ENCODE results near the gene KCND1. TPM values are rescaled to one million over a fixed set of nuclear protein-coding genes. Genes with fewer than 3 reads are reported as not detected.
A peak's percentile ranks its signal among the peaks of the same experiment; 100 is the strongest.

The KCND1 gene
- polyA plus RNA-seq, 1 donor (not counting 4 experiments of a cell fraction or from before 2014, with no cell fraction given) = 0.20 TPM

DNA sequence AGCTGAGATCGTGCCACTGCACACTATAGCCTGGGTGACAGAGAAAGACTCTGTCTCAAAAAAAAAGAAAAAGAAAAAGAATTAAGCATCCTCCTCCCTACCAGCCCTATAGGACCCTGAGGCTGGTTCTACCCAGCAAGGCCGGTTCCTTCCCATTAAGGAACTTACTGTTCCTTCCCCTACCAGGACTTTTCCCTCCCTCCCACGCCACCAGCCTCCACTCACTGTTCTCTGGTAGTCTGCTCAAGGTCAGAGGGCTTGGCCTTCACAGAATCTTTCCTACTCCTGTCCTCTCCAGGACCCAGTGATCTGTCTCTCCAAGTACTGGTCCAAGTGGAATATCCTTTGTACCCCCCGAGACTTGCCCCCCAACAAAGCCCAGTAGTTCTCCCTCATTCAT is 29.0 kb upstream of the KCND1 start:
- Histone ChIP-seq H3K4me2 (ENCODE audit: control insufficient read depth, extremely low read depth, insufficient read depth, low read depth, low read length) (peak overlapping the region; percentile 58), H3K4me1 (ENCODE audit: control insufficient read depth, extremely low read depth, insufficient read depth, low read length) (peaks cover 6% of the 10 kb centered on the region), H3K27ac (ENCODE audit: control insufficient read depth, insufficient read depth, low read length) (no peak overlapping the region), H3K9me1 (ENCODE audit: control insufficient read depth, extremely low read depth, insufficient read depth, low read length) (no peaks in the 10 kb centered on the region), H4K20me1 (ENCODE audit: control insufficient read depth, extremely low read depth, insufficient read depth, low read length) (no peaks in the 10 kb centered on the region), H3K79me2 (ENCODE audit: control insufficient read depth, insufficient read depth, low read length) (peaks cover 8% of the 10 kb centered on the region), H3K27me3 (ENCODE audit: control insufficient read depth, extremely low read depth, insufficient read depth, low read length) (no peaks in the 10 kb centered on the region), H3K9me3 (ENCODE audit: control insufficient read depth, low read depth, low read length) (no peaks in the 10 kb centered on the region), H2AFZ (ENCODE audit: control insufficient read depth, low read length) (no peak overlapping the region), H3K9ac (ENCODE audit: control insufficient read depth, extremely low read depth, insufficient read depth, low read length) (no peak overlapping the region), H3K4me3 (ENCODE audit: control insufficient read depth in 2 of 3, extremely low read depth in 1 of 3, insufficient read depth in 2 of 3, low read depth in 1 of 3, low read length in 3 of 3) (no peak overlapping the region), H3K36me3 (ENCODE audit: control insufficient read depth in 2 of 2, extremely low read depth in 1 of 2, insufficient read depth in 2 of 2, low read length in 2 of 2) (peaks cover 8 to 10% of the 10 kb centered on the region in 2 experiments)
- dilution Hi-C loops (cut with MboI; ENCODE audit: extremely low pct_ligation_motif_present, low sequenced_read_pairs) = no loop called here
- FAIRE-seq (no peak), DNase-seq (ENCODE audit: low read depth, low spot score) (no peak)
- TF ChIP-seq EZH2 (IDR thresholded peaks at IDR 0.05; ENCODE audit: low read length) = no peak
- TF ChIP-seq, protein P1, sequence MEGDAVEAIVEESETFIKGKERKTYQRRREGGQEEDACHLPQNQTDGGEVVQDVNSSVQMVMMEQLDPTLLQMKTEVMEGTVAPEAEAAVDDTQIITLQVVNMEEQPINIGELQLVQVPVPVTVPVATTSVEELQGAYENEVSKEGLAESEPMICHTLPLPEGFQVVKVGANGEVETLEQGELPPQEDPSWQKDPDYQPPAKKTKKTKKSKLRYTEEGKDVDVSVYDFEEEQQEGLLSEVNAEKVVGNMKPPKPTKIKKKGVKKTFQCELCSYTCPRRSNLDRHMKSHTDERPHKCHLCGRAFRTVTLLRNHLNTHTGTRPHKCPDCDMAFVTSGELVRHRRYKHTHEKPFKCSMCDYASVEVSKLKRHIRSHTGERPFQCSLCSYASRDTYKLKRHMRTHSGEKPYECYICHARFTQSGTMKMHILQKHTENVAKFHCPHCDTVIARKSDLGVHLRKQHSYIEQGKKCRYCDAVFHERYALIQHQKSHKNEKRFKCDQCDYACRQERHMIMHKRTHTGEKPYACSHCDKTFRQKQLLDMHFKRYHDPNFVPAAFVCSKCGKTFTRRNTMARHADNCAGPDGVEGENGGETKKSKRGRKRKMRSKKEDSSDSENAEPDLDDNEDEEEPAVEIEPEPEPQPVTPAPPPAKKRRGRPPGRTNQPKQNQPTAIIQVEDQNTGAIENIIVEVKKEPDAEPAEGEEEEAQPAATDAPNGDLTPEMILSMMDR (optimal IDR thresholded peaks at IDR 0.05 in 1 of 3, IDR thresholded peaks at IDR 0.05 in 1 of 3, conservative IDR thresholded peaks at IDR 0.05 in 1 of 3; ENCODE audit: extremely low read depth in 1 of 3, insufficient read depth in 2 of 3, low read length in 3 of 3) = no peak

DNA sequence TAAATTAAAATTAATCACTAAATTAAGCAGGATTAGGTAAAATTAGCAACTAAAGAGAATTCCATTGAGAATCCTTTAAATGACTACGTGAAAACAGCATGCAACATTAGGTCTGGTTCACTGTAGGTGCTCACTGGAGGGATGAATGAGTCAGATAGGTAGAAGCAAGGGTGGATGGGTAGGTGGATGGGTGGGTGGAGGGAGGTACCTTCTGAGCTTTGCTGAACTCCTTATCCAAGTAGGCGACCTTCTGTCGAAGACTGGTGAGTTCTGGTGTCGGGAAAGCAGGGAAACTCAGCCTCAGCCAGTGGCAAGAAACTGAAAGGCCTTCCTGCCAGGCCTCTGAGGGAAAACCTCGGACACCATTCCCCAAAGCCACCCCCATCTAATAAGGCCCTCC is 27.4 kb upstream of the KCND1 start:
- peaks cover 8 to 10% of the 10 kb centered on the region in 2 experiments for H3K36me3 ChIP-seq (ENCODE audit: control insufficient read depth in 2 of 2, extremely low read depth in 1 of 2, insufficient read depth in 2 of 2, low read length in 2 of 2)

More for the DNA sequence above, 27.4 kb upstream of the KCND1 start:
- FAIRE-seq = no peak
- Histone ChIP-seq H3K4me3 (ENCODE audit: control insufficient read depth in 2 of 3, extremely low read depth in 1 of 3, insufficient read depth in 2 of 3, low read depth in 1 of 3, low read length in 3 of 3) (no peak overlapping the region), H3K27me3 (ENCODE audit: control insufficient read depth, extremely low read depth, insufficient read depth, low read length) (no peaks in the 10 kb centered on the region), H3K4me2 (ENCODE audit: control insufficient read depth, extremely low read depth, insufficient read depth, low read depth, low read length) (no peak overlapping the region), H3K79me2 (ENCODE audit: control insufficient read depth, insufficient read depth, low read length) (peaks cover 8% of the 10 kb centered on the region), H4K20me1 (ENCODE audit: control insufficient read depth, extremely low read depth, insufficient read depth, low read length) (no peaks in the 10 kb centered on the region), H3K9me1 (ENCODE audit: control insufficient read depth, extremely low read depth, insufficient read depth, low read length) (no peaks in the 10 kb centered on the region), H2AFZ (ENCODE audit: control insufficient read depth, low read length) (no peak overlapping the region), H3K9me3 (ENCODE audit: control insufficient read depth, low read depth, low read length) (no peaks in the 10 kb centered on the region), H3K9ac (ENCODE audit: control insufficient read depth, extremely low read depth, insufficient read depth, low read length) (no peak overlapping the region), H3K4me1 (ENCODE audit: control insufficient read depth, extremely low read depth, insufficient read depth, low read length) (peaks cover 6% of the 10 kb centered on the region), H3K27ac (ENCODE audit: control insufficient read depth, insufficient read depth, low read length) (no peak overlapping the region)
- dilution Hi-C loops (cut with MboI; ENCODE audit: extremely low pct_ligation_motif_present, low sequenced_read_pairs) = no loop called here
- no peak for TF ChIP-seq EZH2 (IDR thresholded peaks at IDR 0.05; ENCODE audit: low read length)
- TF ChIP-seq, protein P1 (optimal IDR thresholded peaks at IDR 0.05 in 1 of 3, IDR thresholded peaks at IDR 0.05 in 1 of 3, conservative IDR thresholded peaks at IDR 0.05 in 1 of 3; ENCODE audit: extremely low read depth in 1 of 3, insufficient read depth in 2 of 3, low read length in 3 of 3) = no peak
- no peak for DNase-seq (ENCODE audit: low read depth, low spot score)

All from keratinocyte (primary cell).